HFF-Myc (cell line): Measurements from ENCODE around the gene TRIM37.

Experiments used
- DNase-seq: peaks from one replicate; pipeline ENCODE4 v3.0.0-alpha.2; 2011; ENCODE audit warnings: low read depth; ENCODE audit errors: extremely low read depth
- H3K4me3 ChIP-seq: replicated peaks from 2 replicates; pipeline ENCODE4 v1.5.1; 2011; ENCODE audit warnings: low read depth, mild to moderate bottlenecking, control low read depth, low read length
- TF ChIP-seq, protein P1 (sequence below): IDR thresholded peaks from 2 replicates; pipeline ENCODE4 v1.5.1; 2012; ENCODE audit warnings: mild to moderate bottlenecking, low read depth, low read length, control low read depth; ENCODE audit errors: missing control alignments

The TRIM37 gene

DNA sequence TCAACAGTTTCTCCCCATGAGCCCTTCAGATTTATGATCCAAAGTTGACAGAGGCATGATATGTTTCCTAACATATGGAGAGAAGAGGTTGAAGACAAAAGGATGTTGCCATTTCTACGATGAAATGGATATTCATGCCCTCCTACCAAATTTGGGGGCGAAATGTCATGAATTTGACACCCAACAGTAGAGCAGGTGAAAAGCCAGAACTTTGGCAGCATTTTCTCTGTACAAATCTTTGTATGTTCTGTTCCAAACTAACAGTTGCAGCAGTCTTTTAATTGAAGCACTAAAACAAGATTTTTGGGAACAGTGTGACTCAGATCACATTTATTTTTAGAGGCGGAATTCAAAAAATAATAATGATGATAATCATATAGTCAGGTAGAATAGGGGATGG lies 130.1 kb downstream of the TRIM37 start:
- DNase-seq, result no peak
- no peak overlapping the region for H3K4me3 ChIP-seq
- TF ChIP-seq, protein P1, sequence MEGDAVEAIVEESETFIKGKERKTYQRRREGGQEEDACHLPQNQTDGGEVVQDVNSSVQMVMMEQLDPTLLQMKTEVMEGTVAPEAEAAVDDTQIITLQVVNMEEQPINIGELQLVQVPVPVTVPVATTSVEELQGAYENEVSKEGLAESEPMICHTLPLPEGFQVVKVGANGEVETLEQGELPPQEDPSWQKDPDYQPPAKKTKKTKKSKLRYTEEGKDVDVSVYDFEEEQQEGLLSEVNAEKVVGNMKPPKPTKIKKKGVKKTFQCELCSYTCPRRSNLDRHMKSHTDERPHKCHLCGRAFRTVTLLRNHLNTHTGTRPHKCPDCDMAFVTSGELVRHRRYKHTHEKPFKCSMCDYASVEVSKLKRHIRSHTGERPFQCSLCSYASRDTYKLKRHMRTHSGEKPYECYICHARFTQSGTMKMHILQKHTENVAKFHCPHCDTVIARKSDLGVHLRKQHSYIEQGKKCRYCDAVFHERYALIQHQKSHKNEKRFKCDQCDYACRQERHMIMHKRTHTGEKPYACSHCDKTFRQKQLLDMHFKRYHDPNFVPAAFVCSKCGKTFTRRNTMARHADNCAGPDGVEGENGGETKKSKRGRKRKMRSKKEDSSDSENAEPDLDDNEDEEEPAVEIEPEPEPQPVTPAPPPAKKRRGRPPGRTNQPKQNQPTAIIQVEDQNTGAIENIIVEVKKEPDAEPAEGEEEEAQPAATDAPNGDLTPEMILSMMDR, result no peak

- no peak for DNase-seq
- TF ChIP-seq, protein P1, result no peak
- no peak overlapping the region for H3K4me3 ChIP-seq
Measured at GRCh38 chr17:58974354-58974753, 132.3 kb downstream of the TRIM37 start.

DNA sequence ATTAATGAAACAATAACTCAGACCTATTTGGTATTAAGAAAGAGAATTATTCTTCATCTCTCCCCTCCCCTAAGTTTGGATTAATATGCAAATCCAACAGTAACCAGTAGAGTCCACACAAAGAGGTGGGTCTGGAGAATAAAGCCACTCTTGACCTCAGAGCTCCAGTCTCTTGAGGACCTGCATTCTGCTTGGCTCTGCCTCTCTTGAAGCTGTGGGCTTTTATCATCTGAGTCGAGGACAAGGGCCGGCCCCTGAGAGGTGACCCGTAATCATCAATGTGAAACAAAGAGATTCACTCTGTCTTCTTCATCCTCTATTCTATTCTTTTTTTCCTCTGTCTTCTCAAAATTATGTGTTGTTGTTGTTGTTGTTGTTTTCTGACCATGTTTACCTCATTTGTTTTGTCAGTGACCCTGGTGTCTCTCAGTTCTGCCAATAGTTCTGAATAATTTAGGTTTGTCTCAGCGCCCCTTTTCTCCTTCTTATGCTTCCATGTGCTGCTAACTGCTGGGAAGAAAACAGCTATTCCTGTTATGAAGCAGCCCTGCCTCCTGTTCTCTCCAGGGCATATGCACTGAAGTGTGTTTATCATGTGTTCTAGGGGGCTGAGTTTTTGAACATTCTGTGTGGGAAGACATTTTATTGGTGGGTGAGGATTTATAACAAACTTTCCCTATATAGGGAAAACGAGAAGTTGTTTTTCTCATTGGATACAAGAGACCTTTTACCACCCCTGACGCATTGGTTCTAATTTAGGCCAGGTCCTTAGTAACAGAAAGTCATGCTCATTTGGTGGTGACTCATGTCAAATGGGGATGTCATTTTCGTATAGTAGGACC lies 135.8 kb downstream of the TRIM37 start:
- no peak for DNase-seq
- TF ChIP-seq, protein P1, result no peak
- no peak overlapping the region for H3K4me3 ChIP-seq

DNA sequence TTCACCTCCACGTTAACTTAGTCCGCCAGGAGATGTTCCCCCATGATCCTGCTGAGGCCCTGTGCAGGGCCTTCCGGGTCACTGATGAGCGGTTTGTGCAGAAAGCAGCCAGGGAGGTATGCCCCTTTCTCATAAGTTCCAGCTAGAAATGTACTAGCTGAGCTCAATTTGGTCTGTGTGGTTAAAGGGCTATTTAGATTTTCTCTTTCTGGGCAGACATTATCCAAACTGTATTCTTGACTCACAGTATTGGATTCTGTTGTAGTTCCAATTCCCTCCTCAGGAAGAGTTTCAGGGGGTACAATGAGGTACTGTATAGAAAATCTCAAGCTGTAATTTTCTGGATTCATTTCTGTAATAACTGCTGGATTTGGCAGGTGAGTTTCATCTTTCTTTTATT lies 137.1 kb downstream of the TRIM37 start:
- DNase-seq, result no peak
- TF ChIP-seq, protein P1, result no peak
- H3K4me3 ChIP-seq, result no peak overlapping the region

GRCh38 chr17:58969156-58969555 lies 137.5 kb downstream of the TRIM37 start:
- no peak for DNase-seq
- H3K4me3 ChIP-seq, result no peak overlapping the region
- TF ChIP-seq, protein P1, result no peak

GRCh38 chr17:58968426-58969061 lies 138.1 kb downstream of the TRIM37 start:
- TF ChIP-seq, protein P1, result no peak
- H3K4me3 ChIP-seq, result no peak overlapping the region
- DNase-seq, result no peak

DNA sequence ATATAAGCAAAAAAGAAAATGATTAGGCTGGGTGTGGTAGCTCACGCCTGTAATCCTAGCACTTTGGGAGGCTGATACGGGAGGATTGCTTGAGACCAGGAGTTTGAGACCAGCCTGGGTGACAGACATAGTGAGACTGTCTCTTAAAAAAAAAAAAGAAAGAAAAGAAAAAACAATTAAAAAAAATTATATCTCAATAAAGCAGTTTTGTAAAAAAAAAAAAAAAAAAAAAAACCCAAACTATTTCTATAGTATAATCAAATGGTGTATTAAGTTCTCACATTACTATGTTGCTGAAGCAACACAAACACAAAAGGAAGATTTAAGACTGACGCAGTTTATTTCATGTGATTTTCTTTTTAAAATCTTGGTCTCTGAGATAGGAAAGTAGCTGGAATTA lies 140.5 kb downstream of the TRIM37 start:
- DNase-seq, result no peak
- no peak overlapping the region for H3K4me3 ChIP-seq
- TF ChIP-seq, protein P1, result no peak
